DND-41 (cell line): ENCODE results near the gene SLC16A3.

Source experiments
- CTCF ChIP-seq: IDR thresholded peaks from 2 replicates; pipeline ENCODE4 v1.5.1; 2012; ENCODE audit warnings: borderline replicate concordance, low read length, moderate library complexity, mild to moderate bottlenecking; ENCODE audit not compliant: poor library complexity, severe bottlenecking; ENCODE audit errors: extremely low read depth
- EZH2 ChIP-seq: IDR thresholded peaks from 3 replicates; pipeline ENCODE4 v1.6.1; 2012; ENCODE audit warnings: borderline replicate concordance, low read depth, mild to moderate bottlenecking, moderate library complexity, low read length, inconsistent platforms; ENCODE audit not compliant: severe bottlenecking

DNA sequence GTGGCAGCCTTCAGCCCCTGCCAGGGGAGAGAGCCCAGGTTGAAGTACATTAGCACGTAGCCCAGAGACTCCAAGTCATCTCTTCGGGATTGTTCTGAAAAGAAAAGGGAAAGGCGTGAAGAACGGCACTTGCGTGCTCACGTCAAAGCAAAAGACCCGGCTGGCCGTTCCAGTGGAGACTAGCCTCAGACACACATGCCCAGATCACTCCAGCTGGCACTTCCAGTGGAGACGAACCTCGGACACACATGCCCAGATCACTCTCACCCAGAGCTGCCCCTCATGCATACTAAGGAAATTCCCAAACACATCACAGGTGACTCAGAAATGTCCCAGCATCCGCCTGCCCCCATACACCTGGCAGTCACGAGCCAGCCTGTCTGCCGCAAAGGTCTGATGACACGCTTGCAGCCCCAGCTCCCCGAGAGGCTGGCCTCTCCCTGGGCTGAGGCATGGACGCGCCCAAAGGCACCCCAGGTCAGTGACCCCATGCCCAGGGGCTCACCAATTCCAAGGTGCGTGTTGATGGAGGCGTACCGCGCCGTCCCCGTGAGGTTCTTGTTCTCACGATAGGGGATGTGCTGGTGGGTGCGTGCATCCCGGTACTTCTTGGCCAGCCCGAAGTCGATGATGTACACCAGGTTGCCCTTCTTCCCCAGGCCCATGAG is 23.8 kb downstream of the SLC16A3 start:
- TF ChIP-seq CTCF: no peak
- no peak for TF ChIP-seq EZH2
